HEK293 (cell line): ENCODE measurements around the gene GPN3.

ENCODE experiments used
- BCL11B ChIP-seq: fragments of 450-650 bp; formaldehyde crosslinking; IDR thresholded peaks from 2 replicates; pipeline ENCODE4 v1.5.1; 2016; ENCODE audit warnings: low read depth, missing biosample characterization, missing genetic modification characterization
- EGR2 ChIP-seq: fragments of 450-650 bp; formaldehyde crosslinking; IDR thresholded peaks from 2 replicates; pipeline ENCODE4 v1.5.1; 2016; ENCODE audit warnings: low read depth, missing biosample characterization, missing genetic modification characterization
- KLF8 ChIP-seq: fragments of 450-650 bp; formaldehyde crosslinking; IDR thresholded peaks from 2 replicates; pipeline ENCODE4 v1.5.1; 2016; ENCODE audit warnings: missing biosample characterization, missing genetic modification characterization
- MZF1 ChIP-seq: fragments of 450-650 bp; formaldehyde crosslinking; IDR thresholded peaks from 2 replicates; pipeline ENCODE4 v1.5.1; 2017; ENCODE audit warnings: missing biosample characterization, missing genetic modification characterization, borderline replicate concordance
- ZBTB1 ChIP-seq: fragments of 450-650 bp; formaldehyde crosslinking; IDR thresholded peaks from 2 replicates; pipeline ENCODE4 v1.5.1; 2016; ENCODE audit warnings: missing biosample characterization, missing genetic modification characterization
- ZBTB48 ChIP-seq: fragments of 450-650 bp; formaldehyde crosslinking; IDR thresholded peaks from 2 replicates; pipeline ENCODE4 v1.5.1; 2016; ENCODE audit warnings: missing biosample characterization, missing genetic modification characterization
- ZFP3 ChIP-seq: fragments of 450-650 bp; formaldehyde crosslinking; IDR thresholded peaks from 2 replicates; pipeline ENCODE4 v1.5.1; 2016; ENCODE audit warnings: low read depth, missing biosample characterization, missing genetic modification characterization
- ZNF175 ChIP-seq: fragments of 450-650 bp; formaldehyde crosslinking; IDR thresholded peaks from 2 replicates; pipeline ENCODE4 v1.5.1; 2016; ENCODE audit warnings: missing biosample characterization, missing genetic modification characterization
- ZNF202 ChIP-seq: fragments of 450-650 bp; formaldehyde crosslinking; IDR thresholded peaks from 2 replicates; pipeline ENCODE4 v1.5.1; 2016; ENCODE audit warnings: missing biosample characterization, missing genetic modification characterization, borderline replicate concordance
- ZNF214 ChIP-seq: fragments of 450-650 bp; formaldehyde crosslinking; IDR thresholded peaks from 2 replicates; pipeline ENCODE4 v1.5.1; 2017; ENCODE audit warnings: missing biosample characterization, mild to moderate bottlenecking, missing genetic modification characterization, borderline replicate concordance
- ZNF223 ChIP-seq: fragments of 450-650 bp; formaldehyde crosslinking; IDR thresholded peaks from 2 replicates; pipeline ENCODE4 v1.5.1; 2016; ENCODE audit warnings: missing biosample characterization, missing genetic modification characterization
- ZNF324 ChIP-seq: fragments of 450-650 bp; formaldehyde crosslinking; IDR thresholded peaks from 2 replicates; pipeline ENCODE4 v1.5.1; 2016; ENCODE audit warnings: missing biosample characterization, missing genetic modification characterization
- ZNF394 ChIP-seq: fragments of 450-650 bp; formaldehyde crosslinking; IDR thresholded peaks from 2 replicates; pipeline ENCODE4 v1.5.1; 2016; ENCODE audit warnings: missing biosample characterization, missing genetic modification characterization, mild to moderate bottlenecking, moderate library complexity, borderline replicate concordance
- ZNF433 ChIP-seq: fragments of 450-650 bp; formaldehyde crosslinking; IDR thresholded peaks from 2 replicates; pipeline ENCODE4 v1.5.1; 2016; ENCODE audit warnings: missing biosample characterization, missing genetic modification characterization, low read depth
- ZNF510 ChIP-seq: fragments of 450-650 bp; formaldehyde crosslinking; IDR thresholded peaks from 2 replicates; pipeline ENCODE4 v1.5.1; 2018; ENCODE audit warnings: mild to moderate bottlenecking, missing genetic modification characterization, missing biosample characterization; ENCODE audit not compliant: insufficient replicate concordance
- ZNF571 ChIP-seq: fragments of 450-650 bp; formaldehyde crosslinking; IDR thresholded peaks from 2 replicates; pipeline ENCODE4 v1.5.0; 2017; ENCODE audit warnings: missing biosample characterization, missing genetic modification characterization
- ZNF585B ChIP-seq: fragments of 450-650 bp; formaldehyde crosslinking; IDR thresholded peaks from 2 replicates; pipeline ENCODE4 v1.5.1; 2016; ENCODE audit warnings: missing biosample characterization, missing genetic modification characterization
- ZNF621 ChIP-seq: fragments of 450-650 bp; formaldehyde crosslinking; IDR thresholded peaks from 2 replicates; pipeline ENCODE4 v1.5.1; 2017; ENCODE audit warnings: missing biosample characterization, missing genetic modification characterization
- ZNF701 ChIP-seq: fragments of 450-650 bp; formaldehyde crosslinking; IDR thresholded peaks from 2 replicates; pipeline ENCODE4 v1.5.1; 2016; ENCODE audit warnings: missing biosample characterization, missing genetic modification characterization
- TF ChIP-seq, protein P1 (sequence below): sonication (generic); formaldehyde crosslinking; IDR thresholded peaks from 2 replicates; pipeline ENCODE4 v1.8.1; 2022; ENCODE audit warnings: mild to moderate bottlenecking, moderate library complexity, missing genetic modification reagents
- TF ChIP-seq, protein P2 (sequence below): fragments of 450-650 bp; formaldehyde crosslinking; IDR thresholded peaks from 2 replicates; pipeline ENCODE4 v1.5.1; 2016; ENCODE audit warnings: missing biosample characterization, missing genetic modification characterization
- TF ChIP-seq, protein P3 (sequence below): fragments of 450-650 bp; formaldehyde crosslinking; IDR thresholded peaks from 2 replicates; pipeline ENCODE4 v1.5.1; 2016; ENCODE audit warnings: missing biosample characterization, missing genetic modification characterization, borderline replicate concordance
- TF ChIP-seq, protein P4 (sequence below): fragments of 450-650 bp; formaldehyde crosslinking; IDR thresholded peaks from 2 replicates; pipeline ENCODE4 v1.5.1; 2016; ENCODE audit warnings: missing biosample characterization, missing genetic modification characterization
- TF ChIP-seq, protein P5 (sequence below): fragments of 450-650 bp; formaldehyde crosslinking; IDR thresholded peaks from 2 replicates; pipeline ENCODE4 v1.5.1; 2016; ENCODE audit warnings: missing biosample characterization, missing genetic modification characterization
- TF ChIP-seq, protein P6 (sequence below): fragments of 450-650 bp; formaldehyde crosslinking; IDR thresholded peaks from 2 replicates; pipeline ENCODE4 v1.5.1; 2016; ENCODE audit warnings: missing biosample characterization, missing genetic modification characterization

The GPN3 gene

DNA sequence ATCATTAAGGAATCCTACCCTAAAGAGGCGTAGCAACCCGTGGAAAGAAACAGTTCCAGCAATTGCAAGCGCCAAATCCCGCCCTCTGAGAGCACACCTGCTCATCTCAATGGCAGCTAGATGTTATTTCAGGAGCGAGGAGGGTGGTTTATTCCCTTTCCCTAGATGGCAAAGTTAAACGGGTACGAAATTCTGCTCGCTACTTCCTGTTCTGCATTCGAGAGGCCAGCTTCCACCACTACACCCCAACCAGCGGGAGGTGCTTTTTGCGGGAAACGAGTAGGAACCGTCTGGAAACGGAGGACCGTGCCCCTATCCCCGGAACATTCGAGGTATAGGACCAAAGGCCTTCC, 33.3 kb upstream of the GPN3 start (continued):
- no peak; the same call in 1 of the 2 replicates for TF ChIP-seq KLF8 (tag by site-specific recombination)
- TF ChIP-seq EGR2 (tag by site-specific recombination), result no peak
- TF ChIP-seq, protein P1, sequence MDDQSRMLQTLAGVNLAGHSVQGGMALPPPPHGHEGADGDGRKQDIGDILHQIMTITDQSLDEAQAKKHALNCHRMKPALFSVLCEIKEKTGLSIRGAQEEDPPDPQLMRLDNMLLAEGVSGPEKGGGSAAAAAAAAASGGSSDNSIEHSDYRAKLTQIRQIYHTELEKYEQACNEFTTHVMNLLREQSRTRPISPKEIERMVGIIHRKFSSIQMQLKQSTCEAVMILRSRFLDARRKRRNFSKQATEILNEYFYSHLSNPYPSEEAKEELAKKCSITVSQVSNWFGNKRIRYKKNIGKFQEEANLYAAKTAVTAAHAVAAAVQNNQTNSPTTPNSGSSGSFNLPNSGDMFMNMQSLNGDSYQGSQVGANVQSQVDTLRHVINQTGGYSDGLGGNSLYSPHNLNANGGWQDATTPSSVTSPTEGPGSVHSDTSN (CRISPR knock-in tag), result no peak; the same call in 1 of the 2 replicates
- TF ChIP-seq ZNF571 (tag by site-specific recombination), result no peak
- no peak for TF ChIP-seq ZBTB48 (tag by site-specific recombination)
- no peak for TF ChIP-seq ZNF701 (tag by site-specific recombination)
- no peak for TF ChIP-seq ZNF585B
- TF ChIP-seq ZNF214 (tag by site-specific recombination), result no peak
- TF ChIP-seq, protein P2, sequence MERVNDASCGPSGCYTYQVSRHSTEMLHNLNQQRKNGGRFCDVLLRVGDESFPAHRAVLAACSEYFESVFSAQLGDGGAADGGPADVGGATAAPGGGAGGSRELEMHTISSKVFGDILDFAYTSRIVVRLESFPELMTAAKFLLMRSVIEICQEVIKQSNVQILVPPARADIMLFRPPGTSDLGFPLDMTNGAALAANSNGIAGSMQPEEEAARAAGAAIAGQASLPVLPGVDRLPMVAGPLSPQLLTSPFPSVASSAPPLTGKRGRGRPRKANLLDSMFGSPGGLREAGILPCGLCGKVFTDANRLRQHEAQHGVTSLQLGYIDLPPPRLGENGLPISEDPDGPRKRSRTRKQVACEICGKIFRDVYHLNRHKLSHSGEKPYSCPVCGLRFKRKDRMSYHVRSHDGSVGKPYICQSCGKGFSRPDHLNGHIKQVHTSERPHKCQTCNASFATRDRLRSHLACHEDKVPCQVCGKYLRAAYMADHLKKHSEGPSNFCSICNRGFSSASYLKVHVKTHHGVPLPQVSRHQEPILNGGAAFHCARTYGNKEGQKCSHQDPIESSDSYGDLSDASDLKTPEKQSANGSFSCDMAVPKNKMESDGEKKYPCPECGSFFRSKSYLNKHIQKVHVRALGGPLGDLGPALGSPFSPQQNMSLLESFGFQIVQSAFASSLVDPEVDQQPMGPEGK (tag by site-specific recombination), result no peak
- TF ChIP-seq ZNF394, result no peak
- no peak for TF ChIP-seq BCL11B (tag by site-specific recombination)
- no peak for TF ChIP-seq ZNF510 (tag by site-specific recombination)
- TF ChIP-seq ZNF621 (tag by site-specific recombination), result no peak
- no peak for TF ChIP-seq ZNF324
- no peak for TF ChIP-seq ZNF223 (tag by site-specific recombination)
- no peak for TF ChIP-seq ZBTB1 (tag by site-specific recombination)
- TF ChIP-seq ZNF433, result no peak
- TF ChIP-seq, protein P3, sequence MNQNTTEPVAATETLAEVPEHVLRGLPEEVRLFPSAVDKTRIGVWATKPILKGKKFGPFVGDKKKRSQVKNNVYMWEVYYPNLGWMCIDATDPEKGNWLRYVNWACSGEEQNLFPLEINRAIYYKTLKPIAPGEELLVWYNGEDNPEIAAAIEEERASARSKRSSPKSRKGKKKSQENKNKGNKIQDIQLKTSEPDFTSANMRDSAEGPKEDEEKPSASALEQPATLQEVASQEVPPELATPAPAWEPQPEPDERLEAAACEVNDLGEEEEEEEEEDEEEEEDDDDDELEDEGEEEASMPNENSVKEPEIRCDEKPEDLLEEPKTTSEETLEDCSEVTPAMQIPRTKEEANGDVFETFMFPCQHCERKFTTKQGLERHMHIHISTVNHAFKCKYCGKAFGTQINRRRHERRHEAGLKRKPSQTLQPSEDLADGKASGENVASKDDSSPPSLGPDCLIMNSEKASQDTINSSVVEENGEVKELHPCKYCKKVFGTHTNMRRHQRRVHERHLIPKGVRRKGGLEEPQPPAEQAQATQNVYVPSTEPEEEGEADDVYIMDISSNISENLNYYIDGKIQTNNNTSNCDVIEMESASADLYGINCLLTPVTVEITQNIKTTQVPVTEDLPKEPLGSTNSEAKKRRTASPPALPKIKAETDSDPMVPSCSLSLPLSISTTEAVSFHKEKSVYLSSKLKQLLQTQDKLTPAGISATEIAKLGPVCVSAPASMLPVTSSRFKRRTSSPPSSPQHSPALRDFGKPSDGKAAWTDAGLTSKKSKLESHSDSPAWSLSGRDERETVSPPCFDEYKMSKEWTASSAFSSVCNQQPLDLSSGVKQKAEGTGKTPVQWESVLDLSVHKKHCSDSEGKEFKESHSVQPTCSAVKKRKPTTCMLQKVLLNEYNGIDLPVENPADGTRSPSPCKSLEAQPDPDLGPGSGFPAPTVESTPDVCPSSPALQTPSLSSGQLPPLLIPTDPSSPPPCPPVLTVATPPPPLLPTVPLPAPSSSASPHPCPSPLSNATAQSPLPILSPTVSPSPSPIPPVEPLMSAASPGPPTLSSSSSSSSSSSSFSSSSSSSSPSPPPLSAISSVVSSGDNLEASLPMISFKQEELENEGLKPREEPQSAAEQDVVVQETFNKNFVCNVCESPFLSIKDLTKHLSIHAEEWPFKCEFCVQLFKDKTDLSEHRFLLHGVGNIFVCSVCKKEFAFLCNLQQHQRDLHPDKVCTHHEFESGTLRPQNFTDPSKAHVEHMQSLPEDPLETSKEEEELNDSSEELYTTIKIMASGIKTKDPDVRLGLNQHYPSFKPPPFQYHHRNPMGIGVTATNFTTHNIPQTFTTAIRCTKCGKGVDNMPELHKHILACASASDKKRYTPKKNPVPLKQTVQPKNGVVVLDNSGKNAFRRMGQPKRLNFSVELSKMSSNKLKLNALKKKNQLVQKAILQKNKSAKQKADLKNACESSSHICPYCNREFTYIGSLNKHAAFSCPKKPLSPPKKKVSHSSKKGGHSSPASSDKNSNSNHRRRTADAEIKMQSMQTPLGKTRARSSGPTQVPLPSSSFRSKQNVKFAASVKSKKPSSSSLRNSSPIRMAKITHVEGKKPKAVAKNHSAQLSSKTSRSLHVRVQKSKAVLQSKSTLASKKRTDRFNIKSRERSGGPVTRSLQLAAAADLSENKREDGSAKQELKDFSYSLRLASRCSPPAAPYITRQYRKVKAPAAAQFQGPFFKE (tag by site-specific recombination), result no peak
- TF ChIP-seq, protein P4, sequence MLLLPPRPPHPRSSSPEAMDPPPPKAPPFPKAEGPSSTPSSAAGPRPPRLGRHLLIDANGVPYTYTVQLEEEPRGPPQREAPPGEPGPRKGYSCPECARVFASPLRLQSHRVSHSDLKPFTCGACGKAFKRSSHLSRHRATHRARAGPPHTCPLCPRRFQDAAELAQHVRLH (tag by site-specific recombination), result no peak
- TF ChIP-seq MZF1 (tag by site-specific recombination), result no peak
- no peak for TF ChIP-seq ZFP3 (tag by site-specific recombination)
- TF ChIP-seq, protein P5, sequence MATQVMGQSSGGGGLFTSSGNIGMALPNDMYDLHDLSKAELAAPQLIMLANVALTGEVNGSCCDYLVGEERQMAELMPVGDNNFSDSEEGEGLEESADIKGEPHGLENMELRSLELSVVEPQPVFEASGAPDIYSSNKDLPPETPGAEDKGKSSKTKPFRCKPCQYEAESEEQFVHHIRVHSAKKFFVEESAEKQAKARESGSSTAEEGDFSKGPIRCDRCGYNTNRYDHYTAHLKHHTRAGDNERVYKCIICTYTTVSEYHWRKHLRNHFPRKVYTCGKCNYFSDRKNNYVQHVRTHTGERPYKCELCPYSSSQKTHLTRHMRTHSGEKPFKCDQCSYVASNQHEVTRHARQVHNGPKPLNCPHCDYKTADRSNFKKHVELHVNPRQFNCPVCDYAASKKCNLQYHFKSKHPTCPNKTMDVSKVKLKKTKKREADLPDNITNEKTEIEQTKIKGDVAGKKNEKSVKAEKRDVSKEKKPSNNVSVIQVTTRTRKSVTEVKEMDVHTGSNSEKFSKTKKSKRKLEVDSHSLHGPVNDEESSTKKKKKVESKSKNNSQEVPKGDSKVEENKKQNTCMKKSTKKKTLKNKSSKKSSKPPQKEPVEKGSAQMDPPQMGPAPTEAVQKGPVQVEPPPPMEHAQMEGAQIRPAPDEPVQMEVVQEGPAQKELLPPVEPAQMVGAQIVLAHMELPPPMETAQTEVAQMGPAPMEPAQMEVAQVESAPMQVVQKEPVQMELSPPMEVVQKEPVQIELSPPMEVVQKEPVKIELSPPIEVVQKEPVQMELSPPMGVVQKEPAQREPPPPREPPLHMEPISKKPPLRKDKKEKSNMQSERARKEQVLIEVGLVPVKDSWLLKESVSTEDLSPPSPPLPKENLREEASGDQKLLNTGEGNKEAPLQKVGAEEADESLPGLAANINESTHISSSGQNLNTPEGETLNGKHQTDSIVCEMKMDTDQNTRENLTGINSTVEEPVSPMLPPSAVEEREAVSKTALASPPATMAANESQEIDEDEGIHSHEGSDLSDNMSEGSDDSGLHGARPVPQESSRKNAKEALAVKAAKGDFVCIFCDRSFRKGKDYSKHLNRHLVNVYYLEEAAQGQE (tag by site-specific recombination), result no peak
- TF ChIP-seq ZNF175 (tag by site-specific recombination), result no peak
- TF ChIP-seq, protein P6, sequence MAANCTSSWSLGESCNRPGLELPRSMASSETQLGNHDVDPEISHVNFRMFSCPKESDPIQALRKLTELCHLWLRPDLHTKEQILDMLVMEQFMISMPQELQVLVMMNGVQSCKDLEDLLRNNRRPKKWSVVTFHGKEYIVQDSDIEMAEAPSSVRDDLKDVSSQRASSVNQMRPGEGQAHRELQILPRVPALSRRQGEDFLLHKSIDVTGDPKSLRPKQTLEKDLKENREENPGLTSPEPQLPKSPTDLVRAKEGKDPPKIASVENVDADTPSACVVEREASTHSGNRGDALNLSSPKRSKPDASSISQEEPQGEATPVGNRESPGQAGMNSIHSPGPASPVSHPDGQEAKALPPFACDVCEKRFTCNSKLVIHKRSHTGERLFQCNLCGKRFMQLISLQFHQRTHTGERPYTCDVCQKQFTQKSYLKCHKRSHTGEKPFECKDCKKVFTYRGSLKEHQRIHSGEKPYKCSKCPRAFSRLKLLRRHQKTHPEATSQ (tag by site-specific recombination), result no peak
- TF ChIP-seq ZNF202 (tag by site-specific recombination), result no peak
